ENCODE results near the gene PA2G4.

DNA sequence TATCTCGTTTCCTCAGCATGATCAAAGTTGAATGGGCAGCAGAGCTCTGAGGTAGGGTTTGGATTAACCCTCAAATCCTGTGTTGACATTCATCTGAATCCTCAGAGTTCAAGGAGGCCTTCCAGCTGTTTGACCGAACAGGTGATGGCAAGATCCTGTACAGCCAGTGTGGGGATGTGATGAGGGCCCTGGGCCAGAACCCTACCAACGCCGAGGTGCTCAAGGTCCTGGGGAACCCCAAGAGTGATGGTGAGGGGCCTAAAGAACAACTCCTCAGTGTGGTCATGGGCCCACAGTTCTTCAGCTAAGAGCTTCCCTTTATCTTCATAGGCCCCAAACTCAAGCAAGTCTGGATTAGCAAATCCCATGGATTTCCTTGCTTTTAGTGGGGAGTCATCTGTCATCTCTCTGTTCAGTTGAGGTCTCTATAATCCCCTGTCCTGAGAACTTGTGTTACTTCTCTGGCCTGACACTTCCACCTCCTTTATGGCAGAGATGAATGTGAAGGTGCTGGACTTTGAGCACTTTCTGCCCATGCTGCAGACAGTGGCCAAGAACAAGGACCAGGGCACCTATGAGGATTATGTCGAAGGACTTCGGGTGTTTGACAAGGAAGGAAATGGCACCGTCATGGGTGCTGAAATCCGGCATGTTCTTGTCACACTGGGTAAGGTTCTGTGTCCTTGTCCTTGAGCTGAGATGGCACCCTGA lies 55.3 kb downstream of the PA2G4 start:
- no peak; the same call in 1 of the 2 replicates for TF ChIP-seq POLR2AphosphoS5 (IDR thresholded peaks at IDR 0.05; ENCODE audit: low read depth, low read length)
- no peak; the same call in 1 of the 2 replicates for TF ChIP-seq POLR2A (IDR thresholded peaks at IDR 0.05; ENCODE audit: low read depth, low read length)
- no peak for TF ChIP-seq TAF1 (IDR thresholded peaks at IDR 0.05; ENCODE audit: low read depth, low read length)
